Endothelial cell of umbilical vein (primary cell): ENCODE measurements around the gene DCHS2. TPM values are rescaled to one million over a fixed set of nuclear protein-coding genes. Genes with fewer than 3 reads are reported as not detected.

ENCODE experiments used
- BruUV-seq: library from RNA; stranded (reverse); fragments of 400-500 nt; replicated peaks from 2 replicates; lab custom pipeline; 2021; lab: Mats Ljungman, UMichigan
- CTCF ChIA-PET: fragments of 300-600, 350-600 bp; sonication (Branson Sonifier 250); formaldehyde crosslinking; loops from one replicate; lab custom pipeline; 2021; ENCODE audit warnings: antibody characterized with exemption, inconsistent platforms; lab: Charles Lee
- POLR2A ChIA-PET: fragments of 300-600, 350-600 bp; sonication (Branson Sonifier 250); formaldehyde crosslinking; loops from one replicate; lab custom pipeline; 2021; ENCODE audit warnings: antibody characterized with exemption, inconsistent platforms; lab: Charles Lee
- DNase-seq: peaks from one replicate; pipeline ENCODE4 v3.0.0-alpha.2; 2011; ENCODE audit warnings: low read depth, low spot score
- FAIRE-seq: peaks from 2 replicates; lab custom pipeline; 2011; peaks lifted over from hg19 to GRCh38; lab: Jason Lieb, UNC
- H2AFZ ChIP-seq: 2 replicates; pipeline ENCODE4 v1.6.0; 2012; ENCODE audit warnings: low read depth, low read length, control low read depth, inconsistent platforms
- H3K27ac ChIP-seq: 2 replicates; pipeline ENCODE4 v1.5.1; 2011; ENCODE audit warnings: low read depth, mild to moderate bottlenecking, control low read depth, low read length, moderate library complexity; ENCODE audit not compliant: insufficient read depth
- H3K27me3 ChIP-seq, 2 experiments: 2 replicates each; pipeline versions ENCODE4 v1.6.0 to v1.6.1; 2011; ENCODE audit warnings: low read length in 2 of 2, mixed read lengths in 1 of 2; ENCODE audit not compliant: control insufficient read depth in 2 of 2, insufficient read depth in 2 of 2
- H3K36me3 ChIP-seq, 2 experiments: 2 replicates in 1 of 2; 3 replicates in 1 of 2; pipeline ENCODE4 v1.5.1; 2011; ENCODE audit warnings: low read length in 2 of 2, mild to moderate bottlenecking in 1 of 2, moderate library complexity in 1 of 2; ENCODE audit not compliant: control insufficient read depth in 2 of 2, insufficient read depth in 2 of 2; ENCODE audit errors: extremely low read depth in 1 of 2
- H3K4me1 ChIP-seq: 3 replicates; pipeline ENCODE4 v1.5.1; 2011; ENCODE audit warnings: mild to moderate bottlenecking, low read length; ENCODE audit not compliant: control insufficient read depth, insufficient read depth; ENCODE audit errors: extremely low read depth
- H3K4me2 ChIP-seq: 2 replicates; pipeline ENCODE4 v1.6.1; 2011; ENCODE audit warnings: low read length, control low read depth, mixed read lengths; ENCODE audit not compliant: insufficient read depth
- H3K4me3 ChIP-seq, 3 experiments: fragments of 200-600 bp in 1 of 3; sonication (generic), shearing (Covaris generic) in 1 of 3; replicated peaks in 1 of 3; 2 replicates each; pipeline ENCODE4 v1.5.1; 2011 to 2016; ENCODE audit warnings: control low read depth in 3 of 3, low read length in 3 of 3, mild to moderate bottlenecking in 2 of 3, inconsistent platforms in 1 of 3, low read depth in 1 of 3, moderate library complexity in 1 of 3; ENCODE audit not compliant: insufficient read depth in 1 of 3
- H3K79me2 ChIP-seq: 2 replicates; pipeline ENCODE4 v1.6.0; 2012; ENCODE audit warnings: low read length, inconsistent platforms; ENCODE audit not compliant: control insufficient read depth, insufficient read depth
- H3K9ac ChIP-seq: replicated peaks from 2 replicates; pipeline ENCODE3; 2011; ENCODE audit warnings: low read length, control low read depth; ENCODE audit not compliant: insufficient read depth; ENCODE audit errors: extremely low read depth
- H3K9me1 ChIP-seq: replicated peaks from 3 replicates; pipeline ENCODE4 v1.6.0; 2011; ENCODE audit warnings: mild to moderate bottlenecking, low read length; ENCODE audit not compliant: control insufficient read depth, insufficient read depth; ENCODE audit errors: extremely low read depth
- H3K9me3 ChIP-seq: replicated peaks from 2 replicates; pipeline ENCODE4 v1.5.1; 2012; ENCODE audit warnings: low read length, inconsistent platforms; ENCODE audit not compliant: control insufficient read depth, insufficient read depth
- H4K20me1 ChIP-seq: replicated peaks from 2 replicates; pipeline ENCODE3; 2011; ENCODE audit warnings: mild to moderate bottlenecking, low read length; ENCODE audit not compliant: control insufficient read depth, insufficient read depth; ENCODE audit errors: extremely low read depth
- CTCF ChIP-seq, 2 donors: IDR thresholded peaks; 1 replicate in 1 of 2; 2 replicates in 1 of 2; pipeline ENCODE4 v1.5.1; 2011; ENCODE audit warnings: low read length in 2 of 2, mild to moderate bottlenecking in 2 of 2, moderate library complexity in 2 of 2, control low read depth in 1 of 2, inconsistent platforms in 1 of 2, low read depth in 1 of 2; ENCODE audit not compliant: insufficient read depth in 1 of 2; ENCODE audit errors: extremely low read depth in 1 of 2
- EZH2 ChIP-seq: IDR thresholded peaks from 2 replicates; pipeline ENCODE4 v1.6.1; 2012; ENCODE audit warnings: borderline replicate concordance, low read depth, mild to moderate bottlenecking, moderate library complexity, low read length, inconsistent platforms; ENCODE audit not compliant: severe bottlenecking
- FOS ChIP-seq: IDR thresholded peaks from 2 replicates; pipeline ENCODE4 v1.6.1; 2011; ENCODE audit warnings: mild to moderate bottlenecking, low read length, moderate library complexity, borderline replicate concordance; ENCODE audit not compliant: insufficient read depth
- GATA2 ChIP-seq: IDR thresholded peaks from 2 replicates; pipeline ENCODE4 v1.7.0; 2011; ENCODE audit warnings: low read depth, mild to moderate bottlenecking, moderate library complexity, mixed read lengths, low read length; ENCODE audit not compliant: insufficient read length, insufficient read depth
- JUN ChIP-seq: IDR thresholded peaks from 2 replicates; pipeline ENCODE4 v1.6.1; 2011; ENCODE audit warnings: borderline replicate concordance, low read depth; ENCODE audit not compliant: insufficient read length, insufficient read depth
- MAX ChIP-seq: IDR thresholded peaks from 2 replicates; pipeline ENCODE4 v1.6.1; 2011; ENCODE audit not compliant: insufficient read depth, insufficient read length
- MYC ChIP-seq: IDR thresholded peaks from one replicate; pipeline ENCODE4 v1.6.1; 2011; ENCODE audit warnings: mild to moderate bottlenecking, low read depth, low read length
- POLR2A ChIP-seq: IDR thresholded peaks from 2 replicates; pipeline ENCODE4 v1.6.1; 2012; ENCODE audit warnings: low read depth, mild to moderate bottlenecking, control low read depth, low read length
- POLR2AphosphoS5 ChIP-seq: IDR thresholded peaks from 2 replicates; pipeline ENCODE4 v1.6.1; 2012; ENCODE audit warnings: low read depth, mild to moderate bottlenecking, control low read depth, low read length, moderate library complexity; ENCODE audit not compliant: insufficient read depth
- dilution Hi-C: fragments of 300-500 bp; cut with MboI; formaldehyde crosslinking; loops from one replicate; pipeline ENCODE4 v1.15.0; 2019; ENCODE audit warnings: low sequenced_read_pairs; ENCODE audit not compliant: extremely low pct_ligation_motif_present
- intact Hi-C: fragments of 100-400 bp; cut with micrococcal nuclease; formaldehyde crosslinking; loops from one replicate; pipeline ENCODE4 v1.10.0; 2022
- polyA plus RNA-seq, 4 experiments: library from polyadenylated mRNA; depleted of rRNA in 3 of 4; stranded (reverse) in 3 of 4; unstranded in 1 of 4; fragments of >200 nt; gene quantifications; 2 replicates each; pipeline versions ENCODE4 v1.2.1 to v1.2.3, GENCODE V29; 2011 to 2012; ENCODE audit warnings: missing spikeins in 1 of 4
- total RNA-seq: library from RNA; stranded (reverse); gene quantifications from 2 replicates; pipeline ENCODE4 v1.2.3, GENCODE V29; 2021

DCHS2 gene
- total and polyA plus RNA-seq, 2 donors (not counting 3 experiments of a cell fraction or from before 2014, with no cell fraction given), result not detected

GRCh38 chr4:154478547-154478946 is 13.1 kb downstream of the DCHS2 start:
- no peaks in the 10 kb centered on the region for H3K79me2 ChIP-seq
- no peaks in the 10 kb centered on the region for H3K9me1 ChIP-seq
- H3K9me3 ChIP-seq, result no peaks in the 10 kb centered on the region
- POLR2A ChIA-PET, result no interaction called here
- H3K27ac ChIP-seq, result no peak overlapping the region
- no peaks in the 10 kb centered on the region for H3K36me3 ChIP-seq
- dilution Hi-C loops (no loop called here), intact Hi-C loops (no loop called here)
- BruUV-seq, result no TSS peak
- DNase-seq, result no peak
- no peak overlapping the region for H3K4me2 ChIP-seq
- no peak overlapping the region for H2AFZ ChIP-seq
- CTCF ChIA-PET, result no interaction called here
- H3K4me1 ChIP-seq, result no peaks in the 10 kb centered on the region
- no peak for FAIRE-seq
- TF ChIP-seq MYC (no peak), POLR2AphosphoS5 (no peak), CTCF (IDR thresholded peaks at IDR 0.05; ENCODE audit: extremely low read depth in 1 of 2, insufficient read depth in 1 of 2, low read depth in 1 of 2, low read length in 2 of 2) (no peak), GATA2 (no peak), FOS (no peak), MAX (no peak), EZH2 (no peak), POLR2A (no peak), JUN (no peak)
- no peaks in the 10 kb centered on the region for H3K27me3 ChIP-seq
- H3K4me3 ChIP-seq, result no peak overlapping the region
- no peak overlapping the region for H3K9ac ChIP-seq
- H4K20me1 ChIP-seq, result no peaks in the 10 kb centered on the region
